ES-I3 (cell line): ENCODE measurements around the gene DYRK1B.

Experiments
- H3K36me3 ChIP-seq: 2 replicates; pipeline ENCODE4 v1.6.1; 2013; ENCODE audit warnings: mild to moderate bottlenecking, low read length, control low read depth, moderate library complexity; ENCODE audit not compliant: insufficient read depth
- H3K4me1 ChIP-seq: 2 replicates; pipeline ENCODE4 v1.6.1; 2013; ENCODE audit warnings: mild to moderate bottlenecking, control low read depth, low read length; ENCODE audit not compliant: insufficient read depth
- H3K9ac ChIP-seq: 2 replicates; pipeline ENCODE4 v1.6.1; 2013; ENCODE audit warnings: low read depth, mild to moderate bottlenecking, low read length, moderate library complexity
- H3K9me3 ChIP-seq: 2 replicates; pipeline ENCODE4 v1.6.1; 2013; ENCODE audit warnings: mild to moderate bottlenecking, low read length, moderate library complexity; ENCODE audit not compliant: control insufficient read depth, insufficient read depth

DYRK1B gene

DNA sequence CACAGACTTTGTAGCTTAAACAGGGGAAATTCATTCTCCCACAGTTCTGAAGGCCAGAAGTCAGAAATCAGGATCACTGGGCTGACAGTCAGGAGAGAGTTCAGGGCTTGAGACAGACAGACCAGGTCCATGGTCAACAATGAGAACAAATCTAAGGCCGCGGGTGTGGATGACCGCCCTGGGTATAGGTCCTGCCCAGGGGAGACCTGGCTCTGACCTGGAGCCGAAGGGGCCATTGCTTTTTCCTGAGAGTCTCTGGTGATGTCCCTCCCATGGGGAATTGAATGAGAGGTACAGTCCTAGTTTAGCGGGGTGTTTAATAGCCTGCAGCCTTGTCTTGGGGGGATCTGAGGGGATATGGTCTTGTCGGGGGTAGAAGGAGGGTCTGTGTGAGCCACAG is 37.4 kb upstream of the DYRK1B start:
- H3K36me3 ChIP-seq = no peaks in the 10 kb centered on the region
- no peak overlapping the region for H3K9ac ChIP-seq
- H3K4me1 ChIP-seq = no peaks in the 10 kb centered on the region
- H3K9me3 ChIP-seq = no peaks in the 10 kb centered on the region

DNA sequence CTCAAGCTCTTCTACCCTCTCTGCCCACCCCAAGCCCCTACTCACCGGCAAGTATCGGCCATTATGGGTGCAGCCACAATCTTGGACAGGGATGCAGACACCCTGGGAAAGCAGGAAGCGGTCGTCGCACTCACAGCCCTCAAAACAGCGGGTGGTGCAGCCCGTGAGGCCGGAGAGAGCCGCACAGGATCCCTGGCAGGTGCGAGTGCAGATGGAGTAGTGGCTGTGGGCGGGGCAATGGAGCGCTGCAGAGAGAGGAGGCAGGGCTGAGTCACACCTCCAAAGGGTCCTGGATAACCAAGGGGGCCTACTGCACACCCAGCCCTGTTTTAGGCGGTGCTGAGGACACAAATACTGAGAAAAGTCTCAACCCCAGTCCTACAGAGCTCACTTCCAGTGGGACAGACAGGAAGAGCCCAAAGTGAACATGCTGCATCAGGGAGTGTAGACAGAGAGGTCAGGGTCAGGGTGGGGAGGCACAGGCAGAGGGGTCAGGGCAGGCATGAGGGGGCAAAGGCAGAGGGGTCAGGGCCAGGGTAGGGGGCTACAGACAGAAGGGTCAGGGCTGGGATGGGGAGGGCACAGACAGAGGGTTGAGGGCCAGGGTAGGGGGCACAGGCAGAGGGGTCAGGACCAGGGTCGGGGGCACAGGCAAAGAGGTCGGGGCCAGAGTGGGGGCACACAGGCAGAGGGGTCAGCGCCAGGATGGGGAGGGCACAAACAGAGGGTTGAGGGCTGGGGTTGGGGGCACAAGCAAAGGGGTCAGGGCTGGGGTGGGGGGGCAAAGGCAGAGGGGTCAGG is 36.4 kb upstream of the DYRK1B start:
- H3K36me3 ChIP-seq = no peaks in the 10 kb centered on the region
- H3K4me1 ChIP-seq = no peaks in the 10 kb centered on the region
- H3K9ac ChIP-seq = no peak overlapping the region
- H3K9me3 ChIP-seq = no peaks in the 10 kb centered on the region

DNA sequence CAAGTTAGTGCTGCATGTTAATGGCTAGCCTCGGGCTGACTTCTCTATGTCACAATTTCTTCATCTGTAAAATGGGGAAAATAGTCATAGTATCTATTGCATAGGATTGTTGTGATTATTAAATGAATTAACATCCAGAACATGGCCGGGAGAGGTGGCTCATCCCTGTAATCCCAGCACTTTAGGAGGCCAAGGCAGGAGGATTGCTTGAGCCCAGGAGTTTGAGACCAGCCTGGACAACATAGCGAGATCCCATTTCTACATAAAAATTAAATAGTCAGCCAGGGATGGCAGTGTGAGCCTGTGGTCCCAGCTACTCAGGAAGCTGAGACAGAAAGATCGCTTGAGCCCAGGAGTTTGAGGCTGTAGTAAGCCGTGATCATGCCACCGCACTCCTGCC is 34.0 kb upstream of the DYRK1B start:
- Histone ChIP-seq H3K36me3 (no peaks in the 10 kb centered on the region), H3K9me3 (no peaks in the 10 kb centered on the region), H3K4me1 (no peaks in the 10 kb centered on the region), H3K9ac (no peak overlapping the region)

DNA sequence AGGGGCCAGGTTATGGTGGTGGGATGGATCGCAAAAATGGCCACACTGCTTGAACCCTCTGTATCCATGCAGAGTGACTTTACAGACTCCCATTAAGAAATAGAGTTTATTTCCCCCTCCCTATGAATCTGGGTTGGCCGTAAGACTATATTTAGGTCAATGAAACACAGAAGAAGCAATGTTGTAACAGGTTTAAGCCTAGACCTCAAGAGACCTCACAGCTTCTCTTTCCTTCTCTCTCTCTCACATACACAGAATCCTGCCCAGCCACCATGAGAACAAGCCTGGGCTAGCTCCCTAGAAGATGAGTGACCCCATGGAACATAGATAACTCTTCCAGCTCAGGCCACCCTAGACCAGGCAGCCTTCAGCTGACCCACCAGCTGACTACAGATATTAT is 33.2 kb upstream of the DYRK1B start:
- no peak overlapping the region for H3K9ac ChIP-seq
- no peaks in the 10 kb centered on the region for H3K9me3 ChIP-seq
- H3K36me3 ChIP-seq = no peaks in the 10 kb centered on the region
- H3K4me1 ChIP-seq = no peaks in the 10 kb centered on the region

DNA sequence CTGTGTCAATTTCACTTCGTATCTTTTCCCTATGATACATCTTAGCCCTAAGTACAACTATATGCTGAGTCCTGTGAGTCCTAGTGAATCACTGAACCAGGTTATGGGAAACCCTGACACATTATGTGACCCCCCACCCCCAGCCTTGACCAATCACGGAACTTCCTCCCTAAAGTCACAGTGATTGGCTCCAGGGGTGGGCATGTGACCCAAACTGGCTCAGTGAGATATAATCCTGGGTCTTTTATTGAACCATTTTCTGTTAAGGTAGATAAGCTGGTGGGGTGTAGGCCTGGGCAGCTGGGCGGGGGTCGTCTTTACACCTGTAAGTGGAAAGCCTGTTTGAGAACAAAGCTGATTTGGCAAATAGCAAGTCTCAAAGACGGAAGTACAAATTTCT is 32.0 kb upstream of the DYRK1B start:
- no peaks in the 10 kb centered on the region for H3K36me3 ChIP-seq
- H3K9me3 ChIP-seq = no peaks in the 10 kb centered on the region
- H3K4me1 ChIP-seq = no peaks in the 10 kb centered on the region
- H3K9ac ChIP-seq = no peak overlapping the region

DNA sequence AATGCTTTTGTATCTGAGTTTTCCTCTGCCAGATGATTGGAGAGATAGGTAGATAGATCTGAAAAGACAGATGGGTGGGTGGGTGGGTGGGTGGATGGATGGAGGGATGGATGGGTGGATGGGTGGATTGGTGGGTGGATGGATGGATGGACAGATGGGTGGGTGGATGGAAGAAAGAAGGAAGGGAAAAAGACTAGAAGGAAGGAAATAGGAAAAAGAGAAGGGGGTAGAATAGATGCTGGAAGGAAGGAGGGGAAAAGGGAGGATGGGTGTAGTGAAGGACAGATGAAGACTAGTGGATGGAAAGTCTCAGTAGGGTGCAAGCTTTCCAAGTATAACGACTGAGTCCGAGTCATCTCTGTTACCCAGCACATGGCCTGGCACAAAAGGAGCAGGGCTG is 31.2 kb upstream of the DYRK1B start:
- H3K36me3 ChIP-seq = no peaks in the 10 kb centered on the region
- no peaks in the 10 kb centered on the region for H3K4me1 ChIP-seq
- no peaks in the 10 kb centered on the region for H3K9me3 ChIP-seq
- H3K9ac ChIP-seq = no peak overlapping the region

DNA sequence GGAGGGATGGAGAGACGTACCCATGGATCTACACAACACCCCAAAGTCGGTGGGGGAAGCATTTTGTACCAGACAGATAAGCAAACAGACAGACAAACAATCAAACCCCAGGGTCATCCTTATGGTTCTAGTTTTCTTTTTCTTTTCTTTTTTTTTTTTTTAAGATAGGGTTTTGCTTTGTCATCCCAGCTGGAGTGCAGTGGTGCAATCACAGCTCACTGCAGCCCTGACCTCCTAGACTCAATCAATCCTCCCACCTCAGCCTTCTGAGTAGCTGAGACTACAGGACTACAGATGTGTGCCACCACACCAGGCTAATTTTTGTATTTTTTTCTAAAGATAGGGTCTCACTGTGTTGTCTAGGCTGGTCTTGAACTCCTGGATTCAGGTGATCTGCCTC is 30.2 kb upstream of the DYRK1B start:
- H3K9ac ChIP-seq = no peak overlapping the region
- no peaks in the 10 kb centered on the region for H3K36me3 ChIP-seq
- H3K4me1 ChIP-seq = no peaks in the 10 kb centered on the region
- no peaks in the 10 kb centered on the region for H3K9me3 ChIP-seq

DNA sequence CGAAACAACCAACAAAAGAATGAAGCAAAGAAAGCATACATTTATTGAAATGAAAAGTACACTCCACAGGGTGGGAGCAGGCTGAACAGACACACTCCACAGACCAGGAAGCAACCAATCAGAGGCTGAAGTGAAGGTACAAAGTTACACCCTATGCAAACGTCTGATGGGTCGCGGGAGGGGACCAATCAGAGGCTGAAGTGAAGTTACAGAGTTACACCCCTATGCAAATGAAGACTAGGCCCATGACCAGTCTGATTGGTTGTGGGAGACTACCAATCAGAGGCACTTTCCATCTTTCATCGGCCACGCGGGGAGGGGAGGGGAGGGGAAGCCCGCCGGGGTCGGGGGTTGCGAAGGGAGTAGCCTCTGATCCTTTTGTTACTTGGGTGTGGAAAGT is 24.6 kb upstream of the DYRK1B start:
- Histone ChIP-seq H3K9ac (peak overlapping the region; percentile 53; the same call in 1 of the 2 replicates), H3K36me3 (no peaks in the 10 kb centered on the region), H3K9me3 (no peaks in the 10 kb centered on the region), H3K4me1 (no peaks in the 10 kb centered on the region)

DNA sequence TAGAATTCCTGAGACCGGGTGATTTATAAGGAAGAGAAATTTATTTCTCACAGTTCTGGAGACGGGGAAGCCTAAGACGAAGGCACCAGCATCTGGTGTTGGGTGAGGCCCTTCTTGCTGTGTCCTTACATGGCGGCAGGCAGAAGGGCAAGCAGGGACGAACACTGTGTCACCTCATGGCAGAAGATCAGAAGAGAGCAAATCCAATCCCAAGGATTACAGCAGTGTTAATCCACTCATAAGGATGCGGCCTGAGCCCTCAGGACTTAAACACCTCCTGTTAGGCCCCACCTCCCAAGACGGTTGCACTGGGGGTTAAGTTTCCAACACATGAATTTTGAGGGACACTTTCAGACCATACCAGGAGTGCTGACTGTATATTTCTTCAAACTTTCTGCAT is 18.9 kb upstream of the DYRK1B start:
- no peaks in the 10 kb centered on the region for H3K4me1 ChIP-seq
- no peaks in the 10 kb centered on the region for H3K9me3 ChIP-seq
- no peaks in the 10 kb centered on the region for H3K36me3 ChIP-seq
- no peak overlapping the region for H3K9ac ChIP-seq

DNA sequence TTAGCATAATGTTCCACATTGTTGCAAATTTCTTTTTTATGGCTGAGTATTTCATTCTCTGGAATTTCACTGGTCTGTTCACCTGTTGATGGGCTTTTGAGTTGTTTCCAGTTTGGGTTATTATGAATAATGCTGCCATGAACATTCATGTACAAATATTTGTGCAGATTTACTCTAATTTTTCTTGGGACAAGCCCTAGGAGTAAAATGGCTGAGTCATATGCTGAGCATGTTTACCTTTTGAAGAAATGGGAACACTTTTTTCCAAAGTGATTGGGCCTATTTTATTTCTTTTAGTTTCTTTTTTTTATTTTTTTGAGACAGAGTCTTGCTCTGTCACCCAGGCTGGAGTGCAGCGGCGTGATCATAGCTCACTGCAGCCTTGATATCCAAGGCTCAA is 16.9 kb upstream of the DYRK1B start:
- no peaks in the 10 kb centered on the region for H3K9me3 ChIP-seq
- H3K4me1 ChIP-seq = peaks cover 10% of the 10 kb centered on the region
- H3K9ac ChIP-seq = no peak overlapping the region
- no peaks in the 10 kb centered on the region for H3K36me3 ChIP-seq

DNA sequence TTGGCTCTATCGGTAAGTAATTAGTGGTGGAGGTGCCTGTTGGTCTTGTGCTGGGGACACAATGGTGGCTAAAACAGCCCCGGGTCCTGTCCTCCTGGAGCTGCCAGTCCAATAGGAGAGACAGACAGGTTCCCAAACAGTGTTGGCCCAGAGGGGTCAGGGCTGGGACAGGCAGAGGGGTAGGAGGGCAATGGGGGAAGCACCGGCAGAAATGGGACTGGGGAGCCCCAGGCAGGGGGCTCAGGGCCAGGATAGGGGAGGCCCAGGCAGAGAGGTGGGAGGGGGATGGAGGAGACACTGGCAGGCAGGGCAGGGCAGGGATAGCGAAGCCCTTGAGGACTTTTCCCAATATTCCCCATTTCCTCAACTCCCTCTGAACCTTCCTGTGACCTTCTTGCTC is 14.4 kb upstream of the DYRK1B start:
- Histone ChIP-seq H3K9me3 (no peaks in the 10 kb centered on the region), H3K9ac (no peak overlapping the region), H3K4me1 (peaks cover 15% of the 10 kb centered on the region), H3K36me3 (no peaks in the 10 kb centered on the region)

DNA sequence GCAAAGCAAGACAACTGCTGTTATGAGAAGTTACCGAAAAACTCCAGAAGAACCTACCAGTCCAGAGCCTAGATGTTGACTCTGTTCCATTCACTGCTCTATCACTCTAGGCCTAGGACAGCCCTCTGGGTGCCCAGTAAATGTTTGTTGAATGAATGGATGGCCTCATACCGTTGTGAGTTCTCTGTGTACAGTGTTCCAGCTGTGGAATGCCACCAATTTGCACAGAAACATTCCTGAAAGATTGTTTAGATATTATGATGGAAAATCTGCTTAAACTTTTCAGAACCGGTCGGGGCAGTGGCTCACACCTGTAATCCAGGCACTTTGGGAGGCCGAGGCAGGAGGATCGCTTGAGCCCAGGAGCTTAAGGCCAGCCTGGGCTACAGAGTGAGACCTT is 13.6 kb upstream of the DYRK1B start:
- Histone ChIP-seq H3K4me1 (peaks cover 15% of the 10 kb centered on the region), H3K9me3 (no peaks in the 10 kb centered on the region), H3K36me3 (no peaks in the 10 kb centered on the region), H3K9ac (no peak overlapping the region)

DNA sequence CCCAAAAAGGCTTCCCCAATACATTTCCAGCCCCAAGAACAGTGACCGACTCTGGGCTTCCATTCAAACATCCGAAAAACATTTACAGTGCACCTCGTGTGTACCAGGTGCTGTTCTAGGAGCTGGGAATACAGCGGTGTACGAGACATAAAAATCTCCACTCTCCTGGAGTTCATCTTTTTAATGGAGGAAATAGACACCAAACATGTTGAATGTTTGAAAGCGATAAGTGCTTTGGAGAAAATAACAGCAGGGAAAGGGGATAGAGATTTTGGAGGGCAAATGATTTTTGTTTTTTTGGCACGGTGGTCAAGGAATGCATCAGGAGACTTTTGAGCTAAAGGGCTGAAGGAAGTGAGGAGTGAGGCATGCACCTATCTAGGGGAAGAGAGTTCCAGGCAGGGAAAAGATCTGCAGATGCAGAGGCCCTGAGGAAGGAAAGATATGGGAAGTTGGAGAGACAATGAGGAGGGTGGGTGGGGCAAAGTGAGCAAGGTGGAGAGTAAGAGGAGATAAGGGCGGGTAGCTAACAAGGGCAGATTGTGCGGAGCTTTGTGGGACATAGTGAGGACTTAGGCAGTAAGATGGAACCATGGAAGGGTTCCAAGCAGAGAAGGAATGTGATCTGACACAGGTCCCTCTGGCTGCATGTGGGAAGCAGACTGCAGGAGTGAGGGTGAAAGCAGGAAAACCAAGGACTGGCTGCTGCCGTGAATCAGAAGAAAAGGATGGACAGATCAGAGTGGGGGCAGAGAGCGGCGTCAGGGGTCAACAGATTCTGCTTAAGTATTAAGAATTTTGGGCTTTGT is 12.9 kb upstream of the DYRK1B start:
- H3K4me1 ChIP-seq = peaks cover 15% of the 10 kb centered on the region
- H3K36me3 ChIP-seq = no peaks in the 10 kb centered on the region
- no peaks in the 10 kb centered on the region for H3K9me3 ChIP-seq
- H3K9ac ChIP-seq = peak overlapping the region; percentile 96

DNA sequence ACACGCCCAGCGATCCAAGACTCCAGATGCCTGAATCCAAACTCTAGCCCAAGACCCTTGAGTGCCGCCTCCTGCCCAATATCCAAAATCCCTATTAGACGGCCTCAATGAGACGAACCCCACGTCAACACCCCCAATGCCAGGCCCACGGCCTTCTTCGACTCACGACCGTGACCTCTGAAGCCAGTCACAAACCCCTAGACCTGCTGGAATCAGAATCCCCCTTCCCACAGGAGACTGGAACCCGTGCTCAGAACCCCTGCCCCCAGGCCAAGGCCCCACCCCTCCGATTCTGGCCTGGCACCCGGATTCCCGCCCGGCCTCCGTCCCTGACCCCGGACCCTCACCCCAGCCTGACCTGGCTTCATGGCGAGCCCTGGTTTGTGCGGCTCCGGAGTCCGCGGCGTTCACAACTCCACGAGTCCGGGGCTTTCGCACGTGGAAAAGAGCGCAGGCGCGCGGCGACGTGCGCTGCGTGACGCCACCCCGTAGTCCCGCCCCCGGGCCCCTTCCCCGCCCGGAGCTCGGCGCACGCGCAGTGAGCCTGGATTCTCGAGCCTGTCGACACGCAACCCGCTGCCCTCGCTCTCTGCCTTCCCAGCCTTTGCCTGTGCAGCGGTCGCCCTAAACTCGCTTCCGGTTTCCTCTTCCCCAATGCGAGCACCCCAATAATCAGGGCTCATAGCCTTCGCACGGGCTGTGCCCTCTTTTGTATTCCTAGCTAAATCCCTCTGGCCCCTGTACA is 12.1 kb upstream of the DYRK1B start, which contains the start of gene FBL:
FBL (minus strand) TSS at position 447 of the 745 bp plus-strand sequence; CDS start at position 368, 79 bp downstream.
- peaks cover 15% of the 10 kb centered on the region for H3K4me1 ChIP-seq
- H3K36me3 ChIP-seq = no peaks in the 10 kb centered on the region; the same call in 1 of the 2 replicates
- H3K9ac ChIP-seq = peak within 1 kb of the TSS; percentile 96
- H3K9me3 ChIP-seq = no peaks in the 10 kb centered on the region
